Mesenchymal stem cell (in vitro differentiated cells and primary cell): ENCODE results near the gene NIM1K.

ENCODE experiments used
- DNase-seq: peaks from one replicate; pipeline ENCODE4 v3.0.0-alpha.2; 2013
- H2AFZ ChIP-seq: one replicate; pipeline ENCODE4 v1.6.1; 2013; ENCODE audit warnings: low read depth, mild to moderate bottlenecking, control low read depth, inconsistent platforms, low read length, moderate library complexity
- H2AK5ac ChIP-seq: 2 replicates; pipeline ENCODE4 v1.6.1; 2013; ENCODE audit warnings: low read length, moderate library complexity, mild to moderate bottlenecking, inconsistent platforms; ENCODE audit not compliant: severe bottlenecking
- H2BK120ac ChIP-seq: one replicate; pipeline ENCODE4 v1.6.1; 2013; ENCODE audit warnings: low read depth, mild to moderate bottlenecking, inconsistent platforms, low read length, moderate library complexity
- H2BK12ac ChIP-seq, 2 experiments: one replicate each; pipeline ENCODE4 v1.6.1; 2013; ENCODE audit warnings: inconsistent platforms in 2 of 2, low read length in 2 of 2, mild to moderate bottlenecking in 2 of 2, moderate library complexity in 2 of 2, control low read depth in 1 of 2
- H2BK15ac ChIP-seq: one replicate; pipeline ENCODE4 v1.6.1; 2013; ENCODE audit warnings: mild to moderate bottlenecking, low read depth, inconsistent platforms; ENCODE audit not compliant: poor library complexity, severe bottlenecking
- H2BK5ac ChIP-seq: 2 replicates; pipeline ENCODE4 v1.6.1; 2013; ENCODE audit warnings: low read depth, mild to moderate bottlenecking, low read length, control low read depth, inconsistent platforms; ENCODE audit not compliant: poor library complexity, severe bottlenecking
- H3K14ac ChIP-seq, 2 experiments: one replicate each; pipeline ENCODE4 v1.6.1; 2013; ENCODE audit warnings: inconsistent platforms in 2 of 2, low read length in 2 of 2, control low read depth in 1 of 2, mild to moderate bottlenecking in 1 of 2, moderate library complexity in 1 of 2
- H3K18ac ChIP-seq, 2 experiments: one replicate each; pipeline ENCODE4 v1.6.1; 2013; ENCODE audit warnings: inconsistent platforms in 2 of 2, low read length in 2 of 2, control low read depth in 1 of 2, low read depth in 1 of 2, mild to moderate bottlenecking in 1 of 2
- H3K23ac ChIP-seq, 2 experiments: one replicate each; pipeline ENCODE4 v1.6.1; 2013; ENCODE audit warnings: inconsistent platforms in 2 of 2, low read length in 2 of 2, mild to moderate bottlenecking in 2 of 2, moderate library complexity in 2 of 2, control low read depth in 1 of 2
- H3K27ac ChIP-seq: 2 replicates; pipeline ENCODE4 v1.5.1; 2013; ENCODE audit warnings: mild to moderate bottlenecking, moderate library complexity, low read length, control low read depth, inconsistent platforms; ENCODE audit not compliant: poor library complexity, severe bottlenecking
- H3K27me3 ChIP-seq, 2 experiments: 2 replicates each; pipeline versions ENCODE4 v1.6.1 to v1.7.0; 2013; ENCODE audit warnings: low read length in 2 of 2, mild to moderate bottlenecking in 2 of 2, moderate library complexity in 2 of 2, control low read depth in 1 of 2, inconsistent platforms in 1 of 2; ENCODE audit not compliant: control insufficient read depth in 1 of 2, insufficient read depth in 1 of 2
- H3K36me3 ChIP-seq, 2 experiments: 2 replicates each; pipeline versions ENCODE4 v1.6.1 to v1.7.0; 2013; ENCODE audit warnings: low read length in 2 of 2, control low read depth in 1 of 2, inconsistent platforms in 1 of 2, low read depth in 1 of 2, mild to moderate bottlenecking in 1 of 2; ENCODE audit not compliant: insufficient read depth in 2 of 2, control insufficient read depth in 1 of 2
- H3K4ac ChIP-seq, 2 experiments: one replicate each; pipeline ENCODE4 v1.6.1; 2013; ENCODE audit warnings: inconsistent platforms in 2 of 2, low read length in 2 of 2, mild to moderate bottlenecking in 2 of 2, moderate library complexity in 2 of 2, control low read depth in 1 of 2, low read depth in 1 of 2
- H3K4me1 ChIP-seq: 2 replicates; pipeline ENCODE4 v1.6.1; 2013; ENCODE audit warnings: low read depth, low read length, control low read depth; ENCODE audit not compliant: control insufficient read depth, insufficient read depth
- H3K4me2 ChIP-seq: 2 replicates; pipeline ENCODE4 v1.6.1; 2013; ENCODE audit warnings: low read length, mild to moderate bottlenecking, inconsistent platforms; ENCODE audit not compliant: poor library complexity, severe bottlenecking
- H3K4me3 ChIP-seq, 2 experiments: 2 replicates each; pipeline versions ENCODE4 v1.5.1 to v1.7.0; 2013; ENCODE audit warnings: low read length in 2 of 2, mild to moderate bottlenecking in 2 of 2, control low read depth in 1 of 2, low read depth in 1 of 2; ENCODE audit not compliant: insufficient read depth in 1 of 2
- H3K79me1 ChIP-seq: replicated peaks from 2 replicates; pipeline ENCODE4 v1.6.1; 2013; ENCODE audit warnings: mild to moderate bottlenecking, control low read depth, low read length, inconsistent platforms; ENCODE audit not compliant: poor library complexity, severe bottlenecking
- H3K9ac ChIP-seq: 2 replicates; pipeline ENCODE4 v1.7.0; 2013; ENCODE audit warnings: mild to moderate bottlenecking, low read length, moderate library complexity
- H3K9me3 ChIP-seq: 2 replicates; pipeline ENCODE4 v1.7.0; 2013; ENCODE audit warnings: mild to moderate bottlenecking, low read length; ENCODE audit not compliant: control insufficient read depth
- H4K8ac ChIP-seq: one replicate; pipeline ENCODE4 v1.6.1; 2013; ENCODE audit warnings: inconsistent platforms, mild to moderate bottlenecking, low read length, moderate library complexity
- H4K91ac ChIP-seq: one replicate; pipeline ENCODE4 v1.6.1; 2013; ENCODE audit warnings: mild to moderate bottlenecking, low read length, inconsistent platforms
- WGBS: methylation state at CpG from one replicate; pipeline ENCODE4 v1.1.7; 2013; ENCODE audit warnings: mixed read lengths; 5-methylcytosine and 5-hydroxymethylcytosine counted together

The NIM1K gene

GRCh38 chr5:43216941-43217340 is 24.9 kb downstream of the NIM1K start:
- Histone ChIP-seq H3K27me3 (peaks cover 7 to 11% of the 10 kb centered on the region in 2 experiments), H2BK5ac (no peak overlapping the region), H3K36me3 (no peaks in the 10 kb centered on the region), H3K9me3 (no peaks in the 10 kb centered on the region), H4K8ac (no peak overlapping the region), H4K91ac (no peak overlapping the region), H3K18ac (no peak overlapping the region), H3K14ac (no peak overlapping the region), H2BK12ac (no peak overlapping the region), H2AFZ (no peak overlapping the region), H2BK15ac (no peak overlapping the region), H3K27ac (no peak overlapping the region), H3K4me2 (no peak overlapping the region), H3K9ac (no peak overlapping the region), H3K4me1 (no peaks in the 10 kb centered on the region), H3K4ac (no peak overlapping the region), H3K23ac (no peak overlapping the region), H3K79me1 (no peaks in the 10 kb centered on the region), H2BK120ac (no peak overlapping the region), H3K4me3 (no peak overlapping the region), H2AK5ac (no peak overlapping the region)
- no CpG with 5 or more reads among the region's 2 CpGs for WGBS
- DNase-seq = no peak

GRCh38 chr5:43219120-43219519 is 27.1 kb downstream of the NIM1K start:
- Histone ChIP-seq H2BK5ac (no peak overlapping the region), H3K14ac (no peak overlapping the region), H3K36me3 (no peaks in the 10 kb centered on the region), H3K4ac (no peak overlapping the region), H2AFZ (no peak overlapping the region), H3K4me2 (no peak overlapping the region), H3K9ac (no peak overlapping the region), H3K79me1 (no peaks in the 10 kb centered on the region), H3K4me1 (no peaks in the 10 kb centered on the region), H3K9me3 (no peaks in the 10 kb centered on the region), H3K18ac (no peak overlapping the region), H2AK5ac (no peak overlapping the region), H4K8ac (no peak overlapping the region), H3K23ac (no peak overlapping the region), H3K27me3 (peaks cover 0 to 3% of the 10 kb centered on the region in 2 experiments), H4K91ac (no peak overlapping the region), H2BK12ac (no peak overlapping the region), H3K27ac (no peak overlapping the region), H2BK120ac (no peak overlapping the region), H3K4me3 (no peak overlapping the region), H2BK15ac (no peak overlapping the region)
- DNase-seq = no peak
- WGBS = no CpG with 5 or more reads among the region's 1 CpG

GRCh38 chr5:43221502-43221901 is 29.5 kb downstream of the NIM1K start:
- H3K23ac ChIP-seq = no peak overlapping the region
- H3K4me3 ChIP-seq = no peak overlapping the region
- peaks cover 3 to 6% of the 10 kb centered on the region in 2 experiments for H3K27me3 ChIP-seq
- H3K36me3 ChIP-seq = no peaks in the 10 kb centered on the region
- H3K14ac ChIP-seq = no peak overlapping the region
- no peak overlapping the region for H3K4me2 ChIP-seq
- H3K9ac ChIP-seq = no peak overlapping the region
- no peak overlapping the region for H2AFZ ChIP-seq
- H3K4me1 ChIP-seq = no peaks in the 10 kb centered on the region
- no peak overlapping the region for H3K18ac ChIP-seq
- H2BK15ac ChIP-seq = no peak overlapping the region
- H4K91ac ChIP-seq = no peak overlapping the region
- WGBS = 92% methylated on average over 5 of the region's 5 CpGs
- no peak for DNase-seq
- H4K8ac ChIP-seq = no peak overlapping the region
- H3K4ac ChIP-seq = no peak overlapping the region
- H3K9me3 ChIP-seq = no peaks in the 10 kb centered on the region
- H3K27ac ChIP-seq = no peak overlapping the region
- H3K79me1 ChIP-seq = no peaks in the 10 kb centered on the region
- no peak overlapping the region for H2BK12ac ChIP-seq
- no peak overlapping the region for H2BK120ac ChIP-seq
- H2BK5ac ChIP-seq = no peak overlapping the region
- H2AK5ac ChIP-seq = no peak overlapping the region

GRCh38 chr5:43225649-43226245 is 33.7 kb downstream of the NIM1K start:
- Histone ChIP-seq H3K4me3 (no peak overlapping the region), H3K36me3 (no peaks in the 10 kb centered on the region), H2AK5ac (no peak overlapping the region), H3K4me1 (no peaks in the 10 kb centered on the region), H4K8ac (no peak overlapping the region), H2BK15ac (no peak overlapping the region), H2BK12ac (no peak overlapping the region), H3K23ac (no peak overlapping the region), H3K9me3 (no peaks in the 10 kb centered on the region), H3K14ac (no peak overlapping the region), H3K79me1 (no peaks in the 10 kb centered on the region), H2BK5ac (no peak overlapping the region), H3K27me3 (peaks cover 3 to 10% of the 10 kb centered on the region in 2 experiments), H3K27ac (no peak overlapping the region), H4K91ac (no peak overlapping the region), H3K9ac (no peak overlapping the region), H2BK120ac (no peak overlapping the region), H3K4ac (no peak overlapping the region), H2AFZ (no peak overlapping the region), H3K4me2 (no peak overlapping the region), H3K18ac (no peak overlapping the region)
- 83% methylated on average over 2 of the region's 2 CpGs for WGBS
- no peak for DNase-seq
